ENCODE measurements around the gene PIK3R3.

The PIK3R3 gene

DNA sequence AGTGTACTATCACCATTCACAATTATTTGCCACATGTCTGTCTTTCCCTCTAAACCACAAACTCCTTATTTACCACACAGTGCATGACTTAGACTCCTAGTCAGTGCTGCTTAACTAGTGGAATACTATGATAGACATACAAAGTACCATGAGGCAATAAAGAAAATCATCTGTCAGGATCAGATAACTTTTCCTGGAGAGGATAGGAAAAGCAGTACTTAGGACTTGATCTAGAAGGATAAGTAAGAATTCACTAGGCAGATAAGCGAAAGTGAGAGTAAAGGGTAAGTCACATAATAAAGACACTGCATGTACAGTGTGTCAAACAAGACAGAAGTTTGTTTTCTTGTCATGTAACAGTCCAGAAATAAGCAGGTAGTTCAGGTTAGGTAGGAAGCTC lies 21.3 kb upstream of the PIK3R3 start:
- H3K36me3 ChIP-seq (ENCODE audit: control insufficient read depth in 1 of 2, insufficient read depth in 2 of 2, low read depth in 1 of 2, low read length in 2 of 2) = no peaks in the 10 kb centered on the region
- H4K91ac ChIP-seq (ENCODE audit: low read length) = no peak overlapping the region
- no peak overlapping the region for H3K9ac ChIP-seq (ENCODE audit: low read length)
- DNase-seq = no peak
- H2AFZ ChIP-seq (ENCODE audit: low read depth, low read length) = no peak overlapping the region
- no peak overlapping the region for H3K4me3 ChIP-seq (ENCODE audit: insufficient read depth in 1 of 2, low read depth in 1 of 2, low read length in 2 of 2)
- H3K4me1 ChIP-seq (ENCODE audit: control insufficient read depth, insufficient read depth, low read depth, low read length) = peaks cover 2% of the 10 kb centered on the region
- no peak overlapping the region for H3K27ac ChIP-seq (ENCODE audit: low read length, poor library complexity, severe bottlenecking)
- H3K27me3 ChIP-seq (ENCODE audit: control insufficient read depth in 1 of 2, insufficient read depth in 1 of 2, low read length in 2 of 2) = no peaks in the 10 kb centered on the region
- no peak overlapping the region for H3K4ac ChIP-seq (ENCODE audit: low read depth in 1 of 2, low read length in 2 of 2)
- no peak overlapping the region for H4K8ac ChIP-seq (ENCODE audit: low read length)
- no peak overlapping the region for H3K18ac ChIP-seq (ENCODE audit: low read depth in 1 of 2, low read length in 2 of 2)
- H3K14ac ChIP-seq (ENCODE audit: low read length in 2 of 2) = no peak overlapping the region
- H3K4me2 ChIP-seq (ENCODE audit: low read length, poor library complexity, severe bottlenecking) = no peak overlapping the region
- no peak overlapping the region for H3K23ac ChIP-seq (ENCODE audit: low read length in 2 of 2)
- H2BK120ac ChIP-seq (ENCODE audit: low read depth, low read length) = no peak overlapping the region
- no peak overlapping the region for H2BK12ac ChIP-seq (ENCODE audit: low read length in 2 of 2)
- H2BK5ac ChIP-seq (ENCODE audit: low read depth, low read length, poor library complexity, severe bottlenecking) = no peak overlapping the region
- H3K9me3 ChIP-seq (ENCODE audit: control insufficient read depth, low read length) = no peaks in the 10 kb centered on the region
- H2AK5ac ChIP-seq (ENCODE audit: low read length, severe bottlenecking) = no peak overlapping the region
- no peaks in the 10 kb centered on the region for H3K79me1 ChIP-seq (replicated peaks; ENCODE audit: low read length, poor library complexity, severe bottlenecking)
- no peak overlapping the region for H2BK15ac ChIP-seq (ENCODE audit: low read depth, poor library complexity, severe bottlenecking)
- WGBS = 95% methylated on average over 1 of the region's 1 CpG

GRCh38 chr1:46153228-46153627 lies 20.8 kb upstream of the PIK3R3 start:
- no peak overlapping the region for H3K27ac ChIP-seq (ENCODE audit: low read length, poor library complexity, severe bottlenecking)
- H3K4me1 ChIP-seq (ENCODE audit: control insufficient read depth, insufficient read depth, low read depth, low read length) = peaks cover 1% of the 10 kb centered on the region
- no peak overlapping the region for H3K4me3 ChIP-seq (ENCODE audit: insufficient read depth in 1 of 2, low read depth in 1 of 2, low read length in 2 of 2)
- no peak overlapping the region for H2AFZ ChIP-seq (ENCODE audit: low read depth, low read length)
- no peak overlapping the region for H3K4me2 ChIP-seq (ENCODE audit: low read length, poor library complexity, severe bottlenecking)
- no peak overlapping the region for H3K18ac ChIP-seq (ENCODE audit: low read depth in 1 of 2, low read length in 2 of 2)
- no peak overlapping the region for H3K23ac ChIP-seq (ENCODE audit: low read length in 2 of 2)
- H2BK12ac ChIP-seq (ENCODE audit: low read length in 2 of 2) = no peak overlapping the region
- no peak overlapping the region for H2BK5ac ChIP-seq (ENCODE audit: low read depth, low read length, poor library complexity, severe bottlenecking)
- no peak overlapping the region for H3K4ac ChIP-seq (ENCODE audit: low read depth in 1 of 2, low read length in 2 of 2)
- no peak for DNase-seq
- no peak overlapping the region for H3K14ac ChIP-seq (ENCODE audit: low read length in 2 of 2)
- 100% methylated on average over 1 of the region's 1 CpG for WGBS
- H2BK120ac ChIP-seq (ENCODE audit: low read depth, low read length) = no peak overlapping the region
- H3K9ac ChIP-seq (ENCODE audit: low read length) = no peak overlapping the region
- H4K91ac ChIP-seq (ENCODE audit: low read length) = no peak overlapping the region
- no peaks in the 10 kb centered on the region for H3K79me1 ChIP-seq (replicated peaks; ENCODE audit: low read length, poor library complexity, severe bottlenecking)
- no peak overlapping the region for H2AK5ac ChIP-seq (ENCODE audit: low read length, severe bottlenecking)
- no peak overlapping the region for H2BK15ac ChIP-seq (ENCODE audit: low read depth, poor library complexity, severe bottlenecking)
- H3K36me3 ChIP-seq (ENCODE audit: control insufficient read depth in 1 of 2, insufficient read depth in 2 of 2, low read depth in 1 of 2, low read length in 2 of 2) = no peaks in the 10 kb centered on the region
- no peaks in the 10 kb centered on the region for H3K9me3 ChIP-seq (ENCODE audit: control insufficient read depth, low read length)
- H4K8ac ChIP-seq (ENCODE audit: low read length) = no peak overlapping the region
- peaks cover 0 to 1% of the 10 kb centered on the region in 2 experiments for H3K27me3 ChIP-seq (ENCODE audit: control insufficient read depth in 1 of 2, insufficient read depth in 1 of 2, low read length in 2 of 2)

DNA sequence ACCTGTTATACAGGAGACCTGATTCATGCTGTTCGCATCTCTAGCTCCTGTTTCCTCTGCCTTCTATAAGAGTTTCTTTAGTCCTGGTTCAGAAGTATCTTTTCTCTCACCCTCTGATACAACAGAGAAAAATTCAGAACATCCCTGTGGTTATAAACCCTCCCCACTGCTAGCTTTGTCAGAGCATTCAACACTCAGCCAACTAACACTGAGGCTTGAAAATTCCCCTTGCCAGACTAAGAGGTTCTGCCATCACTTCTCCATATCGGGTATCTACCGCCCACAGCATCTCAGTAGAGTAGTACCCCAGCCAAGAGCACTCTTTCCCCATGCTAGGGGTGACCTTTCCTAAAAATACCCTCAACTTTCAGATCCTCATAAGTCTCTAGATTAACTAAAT lies 19.6 kb upstream of the PIK3R3 start:
- H3K4me1 ChIP-seq (ENCODE audit: control insufficient read depth, insufficient read depth, low read depth, low read length) = no peaks in the 10 kb centered on the region

DNA sequence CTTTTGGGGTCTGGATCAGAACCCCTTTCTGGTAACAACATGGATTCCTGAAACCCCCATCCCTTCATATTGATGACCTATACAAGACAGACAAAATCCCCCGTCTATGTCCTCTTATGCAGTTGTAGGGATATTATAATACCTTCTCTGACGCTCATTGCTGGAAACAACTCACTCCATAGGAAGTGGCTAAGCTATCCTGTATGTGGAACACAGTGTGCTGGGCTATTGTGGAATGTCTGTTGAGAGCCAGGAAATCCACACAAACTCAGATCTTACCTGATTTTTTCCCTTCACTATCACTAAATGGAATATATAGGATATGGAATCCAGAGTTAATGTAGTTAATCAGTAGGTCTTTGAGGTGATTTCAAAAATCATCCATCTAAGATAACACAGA lies 17.7 kb upstream of the PIK3R3 start:
- no peak overlapping the region for H3K4me3 ChIP-seq (ENCODE audit: insufficient read depth in 1 of 2, low read depth in 1 of 2, low read length in 2 of 2)
- H3K4me1 ChIP-seq (ENCODE audit: control insufficient read depth, insufficient read depth, low read depth, low read length) = no peaks in the 10 kb centered on the region
- no peak overlapping the region for H2BK120ac ChIP-seq (ENCODE audit: low read depth, low read length)
- H3K27me3 ChIP-seq (ENCODE audit: control insufficient read depth in 1 of 2, insufficient read depth in 1 of 2, low read length in 2 of 2) = peaks cover 0 to 12% of the 10 kb centered on the region in 2 experiments
- H3K36me3 ChIP-seq (ENCODE audit: control insufficient read depth in 1 of 2, insufficient read depth in 2 of 2, low read depth in 1 of 2, low read length in 2 of 2) = no peaks in the 10 kb centered on the region
- no peak overlapping the region for H3K23ac ChIP-seq (ENCODE audit: low read length in 2 of 2)
- H4K91ac ChIP-seq (ENCODE audit: low read length) = no peak overlapping the region
- no peak overlapping the region for H2BK15ac ChIP-seq (ENCODE audit: low read depth, poor library complexity, severe bottlenecking)
- H2BK12ac ChIP-seq (ENCODE audit: low read length in 2 of 2) = no peak overlapping the region
- H3K79me1 ChIP-seq (replicated peaks; ENCODE audit: low read length, poor library complexity, severe bottlenecking) = no peaks in the 10 kb centered on the region
- no peak overlapping the region for H3K4me2 ChIP-seq (ENCODE audit: low read length, poor library complexity, severe bottlenecking)
- H2AFZ ChIP-seq (ENCODE audit: low read depth, low read length) = no peak overlapping the region
- H3K9me3 ChIP-seq (ENCODE audit: control insufficient read depth, low read length) = no peaks in the 10 kb centered on the region
- no peak overlapping the region for H2AK5ac ChIP-seq (ENCODE audit: low read length, severe bottlenecking)
- no peak overlapping the region for H3K14ac ChIP-seq (ENCODE audit: low read length in 2 of 2)
- H2BK5ac ChIP-seq (ENCODE audit: low read depth, low read length, poor library complexity, severe bottlenecking) = no peak overlapping the region
- H4K8ac ChIP-seq (ENCODE audit: low read length) = no peak overlapping the region
- H3K27ac ChIP-seq (ENCODE audit: low read length, poor library complexity, severe bottlenecking) = no peak overlapping the region
- no peak overlapping the region for H3K18ac ChIP-seq (ENCODE audit: low read depth in 1 of 2, low read length in 2 of 2)
- DNase-seq = no peak
- H3K4ac ChIP-seq (ENCODE audit: low read depth in 1 of 2, low read length in 2 of 2) = no peak overlapping the region
- no CpG with 5 or more reads among the region's 2 CpGs for WGBS
- no peak overlapping the region for H3K9ac ChIP-seq (ENCODE audit: low read length)

More for the DNA sequence above, 19.6 kb upstream of the PIK3R3 start:
- no peak overlapping the region for H2AFZ ChIP-seq (ENCODE audit: low read depth, low read length)
- H3K14ac ChIP-seq (ENCODE audit: low read length in 2 of 2) = no peak overlapping the region
- 96% methylated on average over 3 of the region's 3 CpGs for WGBS
- H2BK5ac ChIP-seq (ENCODE audit: low read depth, low read length, poor library complexity, severe bottlenecking) = no peak overlapping the region
- H2BK12ac ChIP-seq (ENCODE audit: low read length in 2 of 2) = no peak overlapping the region
- no peak overlapping the region for H3K23ac ChIP-seq (ENCODE audit: low read length in 2 of 2)
- H3K4me3 ChIP-seq (ENCODE audit: insufficient read depth in 1 of 2, low read depth in 1 of 2, low read length in 2 of 2) = no peak overlapping the region
- peak; percentile 44 for DNase-seq
- H3K27ac ChIP-seq (ENCODE audit: low read length, poor library complexity, severe bottlenecking) = no peak overlapping the region
- no peak overlapping the region for H3K4me2 ChIP-seq (ENCODE audit: low read length, poor library complexity, severe bottlenecking)
- H2BK120ac ChIP-seq (ENCODE audit: low read depth, low read length) = no peak overlapping the region
- H3K79me1 ChIP-seq (replicated peaks; ENCODE audit: low read length, poor library complexity, severe bottlenecking) = no peaks in the 10 kb centered on the region
- H2AK5ac ChIP-seq (ENCODE audit: low read length, severe bottlenecking) = no peak overlapping the region
- H2BK15ac ChIP-seq (ENCODE audit: low read depth, poor library complexity, severe bottlenecking) = no peak overlapping the region
- H4K8ac ChIP-seq (ENCODE audit: low read length) = no peak overlapping the region
- H3K36me3 ChIP-seq (ENCODE audit: control insufficient read depth in 1 of 2, insufficient read depth in 2 of 2, low read depth in 1 of 2, low read length in 2 of 2) = no peaks in the 10 kb centered on the region
- H3K9ac ChIP-seq (ENCODE audit: low read length) = peak overlapping the region; percentile 24
- no peak overlapping the region for H3K4ac ChIP-seq (ENCODE audit: low read depth in 1 of 2, low read length in 2 of 2)
- H4K91ac ChIP-seq (ENCODE audit: low read length) = no peak overlapping the region
- no peaks in the 10 kb centered on the region for H3K9me3 ChIP-seq (ENCODE audit: control insufficient read depth, low read length)
- H3K18ac ChIP-seq (ENCODE audit: low read depth in 1 of 2, low read length in 2 of 2) = no peak overlapping the region
- peaks cover 0 to 4% of the 10 kb centered on the region in 2 experiments for H3K27me3 ChIP-seq (ENCODE audit: control insufficient read depth in 1 of 2, insufficient read depth in 1 of 2, low read length in 2 of 2)

Measured in mesenchymal stem cell (in vitro differentiated cells and primary cell).